ENCODE measurements around the gene ASTN2. TPM values are rescaled to one million over a fixed set of nuclear protein-coding genes. Genes with fewer than 3 reads are reported as not detected.

Gene ASTN2
- total and polyA plus RNA-seq, 9 of the 15 experiments (the other 6 are each of a cell fraction or from before 2014, with no cell fraction given) = 0.56 to 3.5 (median 1.9) TPM

- TF ChIP-seq, protein P1, sequence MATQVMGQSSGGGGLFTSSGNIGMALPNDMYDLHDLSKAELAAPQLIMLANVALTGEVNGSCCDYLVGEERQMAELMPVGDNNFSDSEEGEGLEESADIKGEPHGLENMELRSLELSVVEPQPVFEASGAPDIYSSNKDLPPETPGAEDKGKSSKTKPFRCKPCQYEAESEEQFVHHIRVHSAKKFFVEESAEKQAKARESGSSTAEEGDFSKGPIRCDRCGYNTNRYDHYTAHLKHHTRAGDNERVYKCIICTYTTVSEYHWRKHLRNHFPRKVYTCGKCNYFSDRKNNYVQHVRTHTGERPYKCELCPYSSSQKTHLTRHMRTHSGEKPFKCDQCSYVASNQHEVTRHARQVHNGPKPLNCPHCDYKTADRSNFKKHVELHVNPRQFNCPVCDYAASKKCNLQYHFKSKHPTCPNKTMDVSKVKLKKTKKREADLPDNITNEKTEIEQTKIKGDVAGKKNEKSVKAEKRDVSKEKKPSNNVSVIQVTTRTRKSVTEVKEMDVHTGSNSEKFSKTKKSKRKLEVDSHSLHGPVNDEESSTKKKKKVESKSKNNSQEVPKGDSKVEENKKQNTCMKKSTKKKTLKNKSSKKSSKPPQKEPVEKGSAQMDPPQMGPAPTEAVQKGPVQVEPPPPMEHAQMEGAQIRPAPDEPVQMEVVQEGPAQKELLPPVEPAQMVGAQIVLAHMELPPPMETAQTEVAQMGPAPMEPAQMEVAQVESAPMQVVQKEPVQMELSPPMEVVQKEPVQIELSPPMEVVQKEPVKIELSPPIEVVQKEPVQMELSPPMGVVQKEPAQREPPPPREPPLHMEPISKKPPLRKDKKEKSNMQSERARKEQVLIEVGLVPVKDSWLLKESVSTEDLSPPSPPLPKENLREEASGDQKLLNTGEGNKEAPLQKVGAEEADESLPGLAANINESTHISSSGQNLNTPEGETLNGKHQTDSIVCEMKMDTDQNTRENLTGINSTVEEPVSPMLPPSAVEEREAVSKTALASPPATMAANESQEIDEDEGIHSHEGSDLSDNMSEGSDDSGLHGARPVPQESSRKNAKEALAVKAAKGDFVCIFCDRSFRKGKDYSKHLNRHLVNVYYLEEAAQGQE (IDR thresholded peaks at IDR 0.05; ENCODE audit: borderline replicate concordance) = no peak
- TF ChIP-seq, protein P1 (CRISPR knock-in tag; IDR thresholded peaks at IDR 0.05; ENCODE audit: low read depth) = no peak
- TF ChIP-seq L3MBTL2 (IDR thresholded peaks at IDR 0.05) (peak; percentile 29; the same call in 1 of the 2 replicates), LEF1 (IDR thresholded peaks at IDR 0.05) (no peak), HNRNPUL1 (IDR thresholded peaks at IDR 0.05; ENCODE audit: low read length) (no peak), SAP30 (IDR thresholded peaks at IDR 0.05; ENCODE audit: borderline replicate concordance, insufficient read depth, low read depth, low read length, poor library complexity, severe bottlenecking) (no peak), MTA3 (IDR thresholded peaks at IDR 0.05; ENCODE audit: borderline replicate concordance) (no peak), HMBOX1 (IDR thresholded peaks at IDR 0.05) (peak; percentile 78), ESRRB (CRISPR knock-in tag; IDR thresholded peaks at IDR 0.05; ENCODE audit: borderline replicate concordance) (no peak), HES1 (IDR thresholded peaks at IDR 0.05; ENCODE audit: low read depth) (no peak), XRCC5 (IDR thresholded peaks at IDR 0.05; ENCODE audit: low read depth, low read length) (no peak), BRF1 (IDR thresholded peaks at IDR 0.05; ENCODE audit: borderline replicate concordance, extremely low read depth, insufficient read length) (no peak)
- TF ChIP-seq, protein P2, sequence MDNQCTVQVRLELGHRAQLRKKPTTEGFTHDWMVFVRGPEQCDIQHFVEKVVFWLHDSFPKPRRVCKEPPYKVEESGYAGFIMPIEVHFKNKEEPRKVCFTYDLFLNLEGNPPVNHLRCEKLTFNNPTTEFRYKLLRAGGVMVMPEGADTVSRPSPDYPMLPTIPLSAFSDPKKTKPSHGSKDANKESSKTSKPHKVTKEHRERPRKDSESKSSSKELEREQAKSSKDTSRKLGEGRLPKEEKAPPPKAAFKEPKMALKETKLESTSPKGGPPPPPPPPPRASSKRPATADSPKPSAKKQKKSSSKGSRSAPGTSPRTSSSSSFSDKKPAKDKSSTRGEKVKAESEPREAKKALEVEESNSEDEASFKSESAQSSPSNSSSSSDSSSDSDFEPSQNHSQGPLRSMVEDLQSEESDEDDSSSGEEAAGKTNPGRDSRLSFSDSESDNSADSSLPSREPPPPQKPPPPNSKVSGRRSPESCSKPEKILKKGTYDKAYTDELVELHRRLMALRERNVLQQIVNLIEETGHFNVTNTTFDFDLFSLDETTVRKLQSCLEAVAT (IDR thresholded peaks at IDR 0.05) = no peak
- TF ChIP-seq, protein P3, sequence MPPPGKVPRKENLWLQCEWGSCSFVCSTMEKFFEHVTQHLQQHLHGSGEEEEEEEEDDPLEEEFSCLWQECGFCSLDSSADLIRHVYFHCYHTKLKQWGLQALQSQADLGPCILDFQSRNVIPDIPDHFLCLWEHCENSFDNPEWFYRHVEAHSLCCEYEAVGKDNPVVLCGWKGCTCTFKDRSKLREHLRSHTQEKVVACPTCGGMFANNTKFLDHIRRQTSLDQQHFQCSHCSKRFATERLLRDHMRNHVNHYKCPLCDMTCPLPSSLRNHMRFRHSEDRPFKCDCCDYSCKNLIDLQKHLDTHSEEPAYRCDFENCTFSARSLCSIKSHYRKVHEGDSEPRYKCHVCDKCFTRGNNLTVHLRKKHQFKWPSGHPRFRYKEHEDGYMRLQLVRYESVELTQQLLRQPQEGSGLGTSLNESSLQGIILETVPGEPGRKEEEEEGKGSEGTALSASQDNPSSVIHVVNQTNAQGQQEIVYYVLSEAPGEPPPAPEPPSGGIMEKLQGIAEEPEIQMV (tag; conservative IDR thresholded peaks at IDR 0.05; ENCODE audit: low read depth) = no peak
These were observed 1032.8 kb downstream of the ASTN2 start (continued) for GRCh38 chr9:116382053-116382452.

All from K562 (cell line).